NCI-H510A treated with DMSO at 0.1 percent for 48 hours (cell line): ENCODE measurements around the gene GAGE12J.
"Not testable (repeated sequence)": the region's sequence is repeated elsewhere in the genome, so short reads cannot be mapped to it uniquely, and the experiment has no call there.

Experiments used
- DNase-seq: peaks from one replicate; lab custom pipeline; 2025; lab: John Stamatoyannopoulos, UW

The GAGE12J gene

GRCh38 chrX:49321737-49322136 lies at the start of gene GAGE12J:
Gene GAGE12J, plus strand, starts transcription at chrX:49322037. Its CDS starts 1,157 bp downstream, at chrX:49323194.
- not testable (repeated sequence) for DNase-seq

DNA sequence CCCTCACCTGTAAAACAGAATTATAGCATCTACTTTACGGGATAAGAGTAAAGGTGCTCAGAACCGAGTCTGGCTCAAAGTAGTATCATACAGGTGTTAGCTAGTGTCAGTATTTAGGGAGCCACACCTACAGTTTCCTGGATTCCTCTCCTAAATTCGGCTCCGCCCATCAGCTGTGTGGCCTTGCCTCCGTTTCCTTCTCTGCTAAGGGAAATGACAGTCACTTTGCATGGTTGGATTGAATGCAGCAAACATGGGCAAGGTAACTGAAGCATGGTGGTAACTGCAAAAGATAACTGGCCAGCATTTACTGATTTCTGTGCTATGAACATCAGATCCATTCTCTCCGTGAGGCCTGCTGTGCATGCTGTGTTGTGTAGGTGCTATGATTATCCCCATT lies 49.4 kb upstream of the GAGE12J start:
- no peak for DNase-seq

- DNase-seq = no peak
Observed at GRCh38 chrX:49273181-49273727, 48.6 kb upstream of the GAGE12J start.

DNA sequence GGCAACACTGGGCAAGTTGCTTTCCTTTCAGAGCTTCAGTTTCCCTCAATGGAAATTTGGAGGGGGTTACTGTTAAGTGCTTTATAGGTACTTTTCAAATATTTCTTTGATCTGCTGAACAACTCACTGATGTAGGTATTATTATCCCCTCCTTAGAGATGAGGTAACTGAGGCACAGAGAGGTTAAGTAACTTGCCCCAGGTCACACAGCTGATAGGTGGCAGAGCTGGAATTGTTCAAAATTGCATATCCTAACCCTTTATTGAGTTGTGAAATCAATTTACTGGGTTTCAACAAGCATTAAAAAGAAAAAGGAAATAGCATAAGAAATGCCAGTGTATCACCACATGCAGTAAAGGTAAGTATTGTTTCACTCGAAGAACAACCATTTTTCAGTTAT lies 45.6 kb upstream of the GAGE12J start:
- no peak for DNase-seq

DNA sequence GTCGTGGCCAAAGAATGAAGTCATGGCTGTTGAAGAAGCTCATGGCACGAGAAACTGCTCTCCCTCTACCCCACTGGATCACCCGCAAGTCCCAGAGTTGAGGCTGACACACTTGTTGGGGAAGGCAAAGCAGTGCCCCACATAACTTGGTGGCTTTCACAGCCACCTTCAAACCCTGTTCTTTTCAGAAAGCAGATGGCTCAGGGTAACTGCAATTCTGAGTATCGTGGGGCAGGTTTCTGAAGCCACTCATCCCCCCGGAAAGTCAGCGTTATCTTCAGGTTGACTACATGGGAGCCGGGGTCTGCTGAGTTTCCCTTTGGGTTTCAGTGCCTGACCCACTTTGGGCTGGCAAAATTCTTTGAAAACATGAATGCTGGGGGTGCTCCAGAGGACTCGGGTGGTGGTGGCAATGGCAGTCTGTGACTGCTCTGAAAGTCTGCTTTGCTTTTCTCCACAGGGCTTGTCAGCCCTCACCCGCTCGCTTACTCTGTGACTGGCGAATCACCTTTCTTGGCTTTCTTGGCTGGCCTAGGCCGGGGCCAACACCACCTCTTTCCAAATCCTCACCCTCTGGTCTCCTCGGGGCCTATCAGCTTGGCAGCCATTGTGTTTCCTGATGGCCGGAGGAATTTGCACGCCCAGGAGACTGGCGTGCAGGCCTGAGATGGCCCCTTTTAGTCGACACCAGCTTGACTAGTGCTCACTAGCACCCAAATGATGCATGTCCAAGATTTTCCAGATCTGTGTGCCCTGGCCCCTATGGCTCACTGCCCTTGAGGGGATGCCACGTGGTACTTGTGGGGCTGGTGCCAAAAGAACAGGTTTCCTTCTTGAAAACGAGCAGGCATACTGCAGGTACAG lies 44.9 kb upstream of the GAGE12J start:
- no peak for DNase-seq

DNA sequence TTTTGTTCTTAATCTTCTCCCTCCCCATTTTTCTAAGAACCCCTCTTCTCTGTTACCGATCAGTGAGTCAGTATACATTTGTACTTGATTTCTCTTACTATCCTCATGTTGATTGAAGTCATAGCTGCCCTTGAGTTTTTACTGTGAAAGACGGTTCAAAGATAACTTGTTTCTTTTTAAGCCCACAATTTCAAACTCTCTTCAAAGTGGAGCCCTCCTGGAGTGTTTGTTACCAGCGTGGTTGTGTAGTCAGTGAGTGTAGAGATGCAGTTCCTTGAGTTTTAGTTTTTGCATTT lies 44.4 kb upstream of the GAGE12J start:
- DNase-seq = no peak

GRCh38 chrX:49278081-49278480 lies 43.8 kb upstream of the GAGE12J start:
- no peak for DNase-seq

DNA sequence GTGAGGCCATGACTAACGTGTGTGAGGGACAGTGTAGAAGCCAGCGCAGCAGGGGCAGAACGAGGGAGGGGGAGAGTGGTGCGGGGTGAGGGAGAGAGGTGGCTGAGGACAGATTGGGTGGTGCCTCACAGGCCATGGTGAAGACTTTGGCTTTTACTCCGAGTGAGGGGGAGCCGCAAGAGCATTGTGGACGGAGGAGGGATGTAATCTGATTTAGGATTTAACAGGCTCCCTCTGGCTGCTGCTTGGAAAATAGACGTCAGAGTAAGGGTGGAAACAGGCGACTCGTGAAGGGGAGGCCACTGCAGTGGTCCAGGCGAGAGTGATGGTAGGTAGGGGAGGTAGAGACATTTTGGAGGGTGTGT lies 39.2 kb upstream of the GAGE12J start:
- DNase-seq = no peak

DNA sequence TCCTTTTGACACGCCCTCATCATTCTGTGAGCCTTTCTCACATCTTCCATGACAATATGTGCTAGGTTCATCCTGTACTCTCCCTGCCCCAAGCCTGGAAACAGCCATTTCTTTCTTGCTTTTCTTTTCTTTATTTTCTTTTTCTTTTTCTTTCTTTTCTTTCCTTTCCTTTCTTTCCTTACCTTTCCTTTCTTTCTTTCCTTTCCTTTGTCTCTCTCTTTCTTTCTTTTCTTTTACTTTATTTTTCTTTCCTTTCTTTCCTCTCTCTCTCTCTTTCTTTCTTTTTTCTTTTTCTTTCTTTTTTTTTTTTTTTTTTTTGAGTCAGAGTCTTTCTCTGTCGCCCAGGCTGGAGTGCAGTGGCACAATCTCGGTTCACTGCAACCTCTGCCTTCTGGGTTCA lies 37.6 kb upstream of the GAGE12J start:
- no peak for DNase-seq

GRCh38 chrX:49286136-49286535 lies 35.7 kb upstream of the GAGE12J start:
- no peak for DNase-seq

DNA sequence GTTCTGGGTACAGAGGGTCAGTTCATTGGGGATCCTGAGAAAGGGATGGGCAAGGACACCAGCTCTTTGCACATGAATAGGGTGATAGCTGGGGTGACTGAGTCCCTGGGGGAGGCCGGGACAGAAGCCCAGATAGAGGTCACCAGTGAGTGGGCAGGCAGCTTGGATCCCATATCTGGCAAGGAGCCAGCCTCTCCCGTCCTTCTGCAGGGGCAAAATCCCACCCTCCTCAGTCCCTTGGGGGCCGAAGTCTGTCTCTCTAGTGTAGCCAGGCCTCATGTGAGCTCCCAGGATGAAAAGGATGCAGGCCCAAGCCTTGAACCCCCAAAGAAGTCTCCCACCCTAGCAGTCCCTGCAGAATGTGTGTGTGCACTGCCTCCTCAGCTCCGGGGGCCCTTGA lies 35.3 kb upstream of the GAGE12J start:
- DNase-seq = no peak

- DNase-seq = no peak
Observed at GRCh38 chrX:49287665-49288064, 34.2 kb upstream of the GAGE12J start.

- DNase-seq = no peak
Observed at GRCh38 chrX:49290215-49290614, 31.6 kb upstream of the GAGE12J start.

DNA sequence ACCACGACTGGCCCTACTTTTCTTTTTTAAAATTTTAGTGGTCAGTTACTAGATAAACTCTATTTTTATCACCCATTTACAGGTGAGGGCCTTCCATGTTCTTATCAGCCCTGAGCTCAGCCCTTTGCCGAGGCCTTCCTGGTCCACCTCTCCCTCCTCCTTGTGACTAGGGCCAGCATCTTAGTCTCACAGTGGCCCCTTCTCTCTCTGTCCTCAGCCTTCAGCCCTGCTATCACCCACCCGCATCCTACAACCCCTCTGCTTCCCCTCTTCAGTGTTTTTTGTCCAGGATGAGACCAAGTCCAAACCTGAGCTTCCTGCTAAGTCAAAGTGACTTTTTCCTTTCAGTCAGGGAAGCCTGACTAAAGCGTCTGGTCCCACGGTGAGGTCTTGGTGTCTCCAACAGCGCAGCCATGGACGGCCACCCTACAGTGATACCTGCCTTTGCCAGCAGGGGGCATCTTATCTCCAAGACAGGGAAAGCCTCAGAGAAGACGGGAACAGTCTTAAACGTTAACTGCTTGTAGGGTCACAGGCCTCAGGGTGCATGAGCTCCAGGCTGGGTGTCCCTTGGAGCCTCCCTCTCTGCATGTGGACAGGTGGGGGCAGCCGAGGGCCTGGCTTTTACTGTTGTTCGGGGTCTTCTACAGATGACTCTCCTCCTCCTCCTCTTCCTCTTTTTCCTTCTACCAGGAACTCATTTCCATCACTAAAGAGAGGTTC lies 30.1 kb upstream of the GAGE12J start:
- DNase-seq = no peak

GRCh38 chrX:49292400-49293362 lies 29.2 kb upstream of the GAGE12J start:
- DNase-seq = no peak

- not testable (repeated sequence) for DNase-seq
Observed at GRCh38 chrX:49299293-49299692, 22.5 kb upstream of the GAGE12J start.

DNA sequence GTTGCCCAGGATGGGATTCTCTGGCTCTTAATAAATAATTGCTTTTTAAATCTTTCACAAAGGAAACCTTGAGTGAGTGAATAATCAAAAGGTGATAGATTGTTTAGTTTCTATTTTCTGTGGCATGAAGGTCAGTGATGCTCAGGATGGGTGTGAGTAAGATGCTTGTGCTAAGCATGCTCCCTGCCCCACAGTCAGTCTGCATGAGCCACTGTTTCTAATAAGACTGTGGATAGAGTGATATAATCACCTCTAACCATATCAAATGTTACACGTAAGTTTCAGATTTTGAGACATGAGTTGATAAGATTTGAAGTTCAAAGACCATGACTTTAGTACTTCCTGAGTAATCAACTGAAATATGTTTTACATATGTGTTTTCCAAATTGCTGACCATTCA lies 21.1 kb upstream of the GAGE12J start:
- no peak for DNase-seq

- DNase-seq = no peak
Observed at GRCh38 chrX:49303346-49303745, 18.5 kb upstream of the GAGE12J start, which contains the start of gene GAGE10. Gene GAGE10, plus strand, starts transcription at chrX:49303646. Its CDS starts 1,214 bp downstream, at chrX:49304860.

DNA sequence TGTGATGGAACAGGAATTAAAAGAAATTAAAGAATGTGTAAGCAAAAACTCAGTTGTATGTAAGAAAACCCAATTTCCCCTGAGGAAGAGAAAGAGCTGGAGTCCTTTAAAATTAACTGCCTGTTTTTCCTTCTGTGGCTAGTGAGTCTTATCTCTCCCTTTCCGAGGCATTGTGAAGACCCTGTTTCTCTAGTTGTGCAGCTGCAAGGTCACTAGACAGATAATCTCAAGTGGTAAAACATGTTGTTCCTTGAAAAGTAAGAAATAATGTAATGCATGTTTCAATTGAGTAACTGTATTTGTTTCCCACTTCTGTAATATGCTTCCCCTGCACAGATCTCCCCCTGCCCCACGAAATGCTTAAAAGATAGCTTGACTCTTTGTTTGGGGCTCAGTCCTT lies 14.1 kb upstream of the GAGE12J start:
- DNase-seq = not testable (repeated sequence)

- no peak for DNase-seq
Observed at GRCh38 chrX:49308604-49309269, 13.1 kb upstream of the GAGE12J start.

DNA sequence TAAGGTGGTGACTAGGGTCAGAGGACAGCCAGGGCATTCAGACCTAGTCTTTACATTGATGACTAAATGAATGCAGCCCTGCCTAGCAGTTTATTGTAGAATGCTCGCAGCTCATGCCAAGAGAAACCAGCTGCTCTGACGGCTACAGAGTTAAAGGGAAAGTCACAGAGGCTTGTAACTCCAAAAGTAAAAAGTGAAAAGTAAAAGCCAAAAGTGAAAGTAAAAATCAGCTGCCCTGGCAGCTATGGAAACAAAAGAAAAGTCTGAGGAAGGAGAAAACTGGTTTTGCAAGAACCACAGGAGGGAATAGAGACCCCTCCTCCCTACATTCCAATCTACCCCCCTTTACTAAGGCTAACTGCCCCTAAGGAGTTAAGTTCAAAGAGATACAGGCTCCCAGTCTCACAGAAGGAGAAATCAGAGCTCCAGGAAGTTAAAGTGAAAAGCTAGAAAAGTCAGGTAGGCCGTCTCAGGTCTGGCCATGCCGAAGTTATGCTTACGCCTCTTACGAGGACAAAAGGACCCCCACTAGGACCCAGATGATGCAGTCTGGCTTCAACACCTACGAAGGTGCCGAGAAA lies 12.3 kb upstream of the GAGE12J start:
- DNase-seq = no peak
